ENCODE data around the gene ADAT3.

GRCh38 chr19:1952635-1953034 lies 47.4 kb downstream of the ADAT3 start:
- no peak for TF ChIP-seq EZH2 (IDR thresholded peaks at IDR 0.05)
- TF ChIP-seq POLR2AphosphoS5 (IDR thresholded peaks at IDR 0.05; ENCODE audit: borderline replicate concordance, low read depth, low read length), result no peak
- no peak for TF ChIP-seq FOXP2 (optimal IDR thresholded peaks at IDR 0.05; ENCODE audit: control extremely low read depth, extremely low read length, insufficient read depth)
